GM12864 (cell line): ENCODE data around the gene CASP8AP2.
"Not testable (repeated sequence)": the region's sequence is repeated elsewhere in the genome, so short reads cannot be mapped to it uniquely, and the experiment has no call there.

ENCODE experiments used
- DNase-seq: peaks from one replicate; pipeline ENCODE4 v3.0.0-alpha.2; 2011; ENCODE audit warnings: low read depth
- H3K4me3 ChIP-seq: 2 replicates; pipeline ENCODE4 v1.5.1; 2011; ENCODE audit warnings: mild to moderate bottlenecking, low read depth, low read length, control low read depth
- TF ChIP-seq, protein P1 (sequence below): IDR thresholded peaks from 2 replicates; pipeline ENCODE4 v1.5.1; 2011; ENCODE audit warnings: low read depth, mild to moderate bottlenecking, moderate library complexity, low read length, control low read depth, inconsistent platforms; ENCODE audit errors: missing control alignments

CASP8AP2 gene

GRCh38 chr6:89895276-89895874, 65.7 kb downstream of the CASP8AP2 start:
- TF ChIP-seq, protein P1, sequence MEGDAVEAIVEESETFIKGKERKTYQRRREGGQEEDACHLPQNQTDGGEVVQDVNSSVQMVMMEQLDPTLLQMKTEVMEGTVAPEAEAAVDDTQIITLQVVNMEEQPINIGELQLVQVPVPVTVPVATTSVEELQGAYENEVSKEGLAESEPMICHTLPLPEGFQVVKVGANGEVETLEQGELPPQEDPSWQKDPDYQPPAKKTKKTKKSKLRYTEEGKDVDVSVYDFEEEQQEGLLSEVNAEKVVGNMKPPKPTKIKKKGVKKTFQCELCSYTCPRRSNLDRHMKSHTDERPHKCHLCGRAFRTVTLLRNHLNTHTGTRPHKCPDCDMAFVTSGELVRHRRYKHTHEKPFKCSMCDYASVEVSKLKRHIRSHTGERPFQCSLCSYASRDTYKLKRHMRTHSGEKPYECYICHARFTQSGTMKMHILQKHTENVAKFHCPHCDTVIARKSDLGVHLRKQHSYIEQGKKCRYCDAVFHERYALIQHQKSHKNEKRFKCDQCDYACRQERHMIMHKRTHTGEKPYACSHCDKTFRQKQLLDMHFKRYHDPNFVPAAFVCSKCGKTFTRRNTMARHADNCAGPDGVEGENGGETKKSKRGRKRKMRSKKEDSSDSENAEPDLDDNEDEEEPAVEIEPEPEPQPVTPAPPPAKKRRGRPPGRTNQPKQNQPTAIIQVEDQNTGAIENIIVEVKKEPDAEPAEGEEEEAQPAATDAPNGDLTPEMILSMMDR, result no peak
- DNase-seq, result no peak
- H3K4me3 ChIP-seq, result no peak overlapping the region

DNA sequence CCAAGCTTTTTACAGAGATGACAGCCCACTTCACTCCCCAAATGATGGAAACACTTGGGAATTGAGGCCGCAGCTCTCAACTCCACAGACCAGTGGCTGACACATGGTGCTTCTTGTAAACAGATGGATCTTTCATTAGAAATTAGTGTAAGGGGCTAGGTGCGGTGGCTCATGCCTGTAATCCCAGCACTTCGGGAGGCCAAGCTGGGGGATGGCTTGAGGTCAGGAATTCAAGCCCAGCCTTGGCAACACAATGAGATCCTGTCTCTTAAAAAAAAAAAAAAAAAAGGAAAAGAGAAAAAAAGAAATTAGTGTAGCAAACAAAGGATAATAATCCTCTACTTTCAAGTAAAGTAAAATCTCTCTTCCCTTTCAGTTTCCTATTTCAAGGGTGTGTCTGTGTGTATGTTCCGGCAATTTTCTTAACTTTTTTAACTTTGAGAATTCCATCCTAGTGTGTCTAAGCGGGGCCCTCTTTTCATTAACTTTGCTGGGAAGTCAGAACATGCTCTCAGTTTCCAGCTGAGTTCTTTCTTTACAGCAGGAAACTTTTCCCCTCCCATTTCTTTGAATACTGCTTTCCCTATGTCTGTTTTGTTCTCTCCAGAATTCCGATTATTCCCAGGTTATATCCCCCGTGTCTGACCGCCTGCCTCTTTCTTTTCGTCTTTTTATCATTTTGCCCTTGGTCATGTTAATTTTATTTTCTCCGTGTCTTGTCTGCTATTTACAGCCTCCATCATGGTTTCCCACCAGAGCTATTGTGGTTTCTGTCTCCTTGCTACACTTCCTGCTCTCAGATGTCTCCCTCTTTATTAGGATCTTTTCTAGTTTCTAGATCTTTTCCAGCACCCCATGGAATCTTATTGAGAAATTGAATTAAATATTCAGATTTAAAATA, 80.6 kb downstream of the CASP8AP2 start:
- not testable (repeated sequence) for H3K4me3 ChIP-seq, DNase-seq

DNA sequence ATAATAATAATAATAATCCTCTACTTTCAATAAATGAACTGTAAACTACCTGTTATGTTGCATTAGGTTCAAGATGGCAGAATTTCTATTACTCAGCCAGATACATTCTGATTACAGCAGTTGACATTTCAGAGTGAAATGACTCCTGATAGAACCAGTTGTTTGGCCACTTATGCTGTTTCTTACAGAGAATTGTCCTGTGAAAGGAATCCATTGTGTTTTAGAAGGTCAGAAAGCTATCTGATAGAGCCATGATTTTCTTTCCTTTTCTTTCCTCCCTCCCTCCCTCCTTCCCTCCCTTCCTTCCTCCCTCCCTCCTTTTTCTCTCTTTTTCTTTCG, 81.2 kb downstream of the CASP8AP2 start:
- DNase-seq, result no peak
- TF ChIP-seq, protein P1, result no peak
- H3K4me3 ChIP-seq, result no peak overlapping the region

GRCh38 chr6:89916136-89916920, 86.6 kb downstream of the CASP8AP2 start:
- TF ChIP-seq, protein P1, result no peak
- H3K4me3 ChIP-seq, result no peak overlapping the region
- no peak for DNase-seq

DNA sequence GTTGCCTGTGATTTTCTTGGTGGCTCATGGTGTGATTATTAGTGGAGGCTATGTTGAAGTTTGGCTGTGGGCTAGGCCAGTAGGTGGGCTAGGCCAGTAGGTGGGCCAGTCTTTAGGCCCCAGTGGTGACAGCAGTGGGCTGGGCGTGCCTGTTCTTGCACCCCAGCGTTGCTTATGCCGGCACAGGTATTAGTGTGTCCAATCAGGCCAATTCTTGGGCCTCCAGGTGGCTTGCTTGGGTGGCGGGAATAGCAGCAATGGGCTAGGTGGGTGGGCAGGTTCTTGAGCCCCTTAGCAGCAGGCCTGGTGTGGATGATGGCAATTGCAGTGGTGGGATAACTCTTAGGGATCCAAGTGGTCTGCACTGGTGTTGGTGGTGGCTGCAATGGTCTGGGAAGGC, 87.5 kb downstream of the CASP8AP2 start:
- TF ChIP-seq, protein P1, result no peak
- DNase-seq, result no peak
- H3K4me3 ChIP-seq, result no peak overlapping the region

DNA sequence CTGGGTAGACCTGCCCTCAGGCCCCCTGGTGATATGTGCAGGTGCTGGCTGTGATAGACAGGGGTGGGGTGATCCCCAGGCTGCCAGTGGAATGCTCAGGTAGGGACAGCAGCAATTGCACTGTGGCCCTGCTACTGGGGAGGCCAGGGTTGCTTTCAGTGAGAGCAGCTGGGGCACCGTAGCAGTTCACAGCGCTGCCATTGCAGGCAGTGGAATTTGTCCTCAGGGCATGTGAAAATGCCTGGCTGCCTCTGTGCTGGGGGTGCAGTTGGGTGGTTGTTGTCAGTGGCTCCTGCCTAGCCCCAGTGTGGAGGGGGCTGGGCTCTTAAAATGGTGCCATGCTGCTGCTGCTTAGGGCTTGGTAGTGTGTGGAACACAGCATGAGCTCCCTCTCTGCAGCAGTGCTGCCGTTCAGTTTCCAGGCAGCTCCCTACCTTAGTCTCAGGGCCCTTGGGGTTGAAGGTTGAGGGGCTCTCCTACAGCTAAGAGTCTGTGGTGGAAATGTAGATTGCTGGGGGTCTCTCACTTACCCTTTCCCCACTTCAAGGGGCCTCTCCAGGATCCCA, 88.2 kb downstream of the CASP8AP2 start:
- TF ChIP-seq, protein P1, result no peak
- DNase-seq, result no peak
- H3K4me3 ChIP-seq, result no peak overlapping the region
